SU-DHL-6 (cell line): ENCODE measurements around the gene UQCRC2.

ENCODE experiments used
- EZH2phosphoT487 ChIP-seq: fragments of 200-600 bp; sonication (generic), shearing (Covaris generic); conservative IDR thresholded peaks from 2 replicates; pipeline ENCODE4 v1.6.1; 2018; ENCODE audit warnings: mild to moderate bottlenecking, antibody characterized with exemption, low read length, moderate library complexity, mixed read lengths
- TF ChIP-seq, protein P1 (sequence below): fragments of 200-600 bp; sonication (generic); IDR thresholded peaks from one replicate; pipeline ENCODE4 v1.5.1; 2017; ENCODE audit warnings: antibody characterized with exemption, mild to moderate bottlenecking, low read length, moderate library complexity; ENCODE audit not compliant: insufficient read depth, poor library complexity, severe bottlenecking

DNA sequence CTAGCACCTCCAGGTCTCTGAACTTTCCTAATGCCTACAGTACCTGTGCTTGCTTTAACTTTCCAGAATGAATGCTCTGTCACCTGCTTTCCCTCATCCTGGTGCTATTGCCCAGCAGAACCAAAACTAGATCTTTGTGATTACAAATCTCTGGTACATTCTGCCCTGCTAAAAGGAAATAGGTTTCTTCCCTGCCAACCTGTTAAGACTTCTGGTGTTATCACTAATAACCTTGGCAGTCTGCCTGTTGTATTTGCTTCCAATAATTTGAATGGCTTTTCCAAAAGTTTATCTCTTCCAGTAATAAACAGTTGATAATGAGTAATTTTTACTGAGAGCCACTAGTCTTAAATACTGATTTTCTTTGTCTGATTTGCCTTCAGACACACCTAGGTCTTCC is 32.4 kb downstream of the UQCRC2 start:
- TF ChIP-seq, protein P1, sequence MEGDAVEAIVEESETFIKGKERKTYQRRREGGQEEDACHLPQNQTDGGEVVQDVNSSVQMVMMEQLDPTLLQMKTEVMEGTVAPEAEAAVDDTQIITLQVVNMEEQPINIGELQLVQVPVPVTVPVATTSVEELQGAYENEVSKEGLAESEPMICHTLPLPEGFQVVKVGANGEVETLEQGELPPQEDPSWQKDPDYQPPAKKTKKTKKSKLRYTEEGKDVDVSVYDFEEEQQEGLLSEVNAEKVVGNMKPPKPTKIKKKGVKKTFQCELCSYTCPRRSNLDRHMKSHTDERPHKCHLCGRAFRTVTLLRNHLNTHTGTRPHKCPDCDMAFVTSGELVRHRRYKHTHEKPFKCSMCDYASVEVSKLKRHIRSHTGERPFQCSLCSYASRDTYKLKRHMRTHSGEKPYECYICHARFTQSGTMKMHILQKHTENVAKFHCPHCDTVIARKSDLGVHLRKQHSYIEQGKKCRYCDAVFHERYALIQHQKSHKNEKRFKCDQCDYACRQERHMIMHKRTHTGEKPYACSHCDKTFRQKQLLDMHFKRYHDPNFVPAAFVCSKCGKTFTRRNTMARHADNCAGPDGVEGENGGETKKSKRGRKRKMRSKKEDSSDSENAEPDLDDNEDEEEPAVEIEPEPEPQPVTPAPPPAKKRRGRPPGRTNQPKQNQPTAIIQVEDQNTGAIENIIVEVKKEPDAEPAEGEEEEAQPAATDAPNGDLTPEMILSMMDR: no peak
- TF ChIP-seq EZH2phosphoT487: no peak
